ENCODE measurements around the gene DLGAP1.

DLGAP1 gene

DNA sequence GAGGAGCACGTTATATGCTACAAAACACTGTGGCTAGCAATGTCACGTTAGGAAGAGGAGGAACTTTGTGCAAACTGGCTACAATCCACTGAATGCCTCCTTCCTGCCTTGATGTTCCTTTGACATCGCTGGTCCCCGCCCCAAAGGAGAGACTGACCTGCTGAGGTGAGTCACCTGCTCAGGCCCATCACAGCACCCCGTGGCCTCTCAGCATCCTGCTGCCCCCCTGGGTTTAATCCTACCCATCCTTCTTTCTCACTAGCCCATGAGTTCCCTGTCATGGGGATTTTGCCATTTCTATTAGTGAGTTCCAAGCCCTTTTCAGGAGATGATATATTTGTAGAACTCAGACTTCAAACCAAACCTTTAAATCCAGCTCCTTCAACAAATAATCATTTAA is 16.2 kb downstream of the DLGAP1 start:
- H3K36me3 ChIP-seq (ENCODE audit: insufficient read depth, low read length): no peaks in the 10 kb centered on the region
- H3K4me1 ChIP-seq (ENCODE audit: control insufficient read depth, insufficient read depth, low read length, unreplicated experiment): no peaks in the 10 kb centered on the region
- no peaks in the 10 kb centered on the region for H3K79me2 ChIP-seq (ENCODE audit: control insufficient read depth, insufficient read depth, low read length, unreplicated experiment)
- H3K4me3 ChIP-seq (ENCODE audit: low read depth, low read length): no peak overlapping the region
- no peak overlapping the region for H2AFZ ChIP-seq (ENCODE audit: low read length, unreplicated experiment)
- H3K27ac ChIP-seq (ENCODE audit: low read depth, low read length): no peak overlapping the region
- H3K27me3 ChIP-seq (ENCODE audit: insufficient read depth, low read length): no peaks in the 10 kb centered on the region

DNA sequence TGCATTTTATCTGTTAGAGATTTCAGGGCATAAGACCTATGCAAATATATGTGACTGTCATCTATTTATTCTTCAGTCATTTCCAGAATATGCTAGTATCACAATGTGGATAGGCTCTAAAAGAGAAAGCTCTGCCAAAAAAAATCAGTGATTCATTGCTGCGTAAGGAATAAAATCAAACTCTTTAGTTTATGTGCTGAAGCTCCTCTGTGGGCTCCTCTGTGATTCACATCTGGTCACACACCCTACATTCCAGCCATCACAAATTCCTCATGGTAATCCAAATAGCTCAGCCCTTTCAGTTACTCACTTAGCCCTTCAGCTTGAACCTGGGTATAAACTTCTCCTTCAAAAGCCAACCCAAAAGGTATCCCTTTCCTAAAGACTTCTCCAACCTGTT is 21.4 kb downstream of the DLGAP1 start:
- no peak overlapping the region for H3K4me3 ChIP-seq (ENCODE audit: low read depth, low read length)
- no peaks in the 10 kb centered on the region for H3K4me1 ChIP-seq (ENCODE audit: control insufficient read depth, insufficient read depth, low read length, unreplicated experiment)
- H3K36me3 ChIP-seq (ENCODE audit: insufficient read depth, low read length): no peaks in the 10 kb centered on the region
- no peaks in the 10 kb centered on the region for H3K79me2 ChIP-seq (ENCODE audit: control insufficient read depth, insufficient read depth, low read length, unreplicated experiment)
- H2AFZ ChIP-seq (ENCODE audit: low read length, unreplicated experiment): no peak overlapping the region
- H3K27me3 ChIP-seq (ENCODE audit: insufficient read depth, low read length): no peaks in the 10 kb centered on the region
- H3K27ac ChIP-seq (ENCODE audit: low read depth, low read length): no peak overlapping the region

DNA sequence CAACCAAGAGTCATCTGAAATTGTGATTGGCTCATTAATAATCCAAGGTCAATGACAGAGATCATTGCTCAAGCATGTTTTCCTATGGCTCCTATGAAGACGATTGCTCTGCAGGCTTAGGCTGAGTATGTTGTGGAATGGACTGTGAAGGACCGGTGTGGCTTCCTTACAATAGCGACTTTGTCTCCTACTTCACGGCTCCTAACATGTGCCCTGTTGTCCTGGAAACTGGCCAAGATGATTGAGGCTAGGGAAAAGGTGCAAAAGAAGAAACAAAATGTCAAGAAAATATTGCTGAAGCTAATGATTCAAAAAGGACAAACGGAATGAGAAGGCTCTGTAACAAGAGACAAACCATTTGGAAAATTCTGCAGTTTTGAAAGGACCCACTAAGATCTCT is 24.3 kb downstream of the DLGAP1 start:
- no peaks in the 10 kb centered on the region for H3K27me3 ChIP-seq (ENCODE audit: insufficient read depth, low read length)
- H3K27ac ChIP-seq (ENCODE audit: low read depth, low read length): no peak overlapping the region
- H3K4me1 ChIP-seq (ENCODE audit: control insufficient read depth, insufficient read depth, low read length, unreplicated experiment): no peaks in the 10 kb centered on the region
- H3K79me2 ChIP-seq (ENCODE audit: control insufficient read depth, insufficient read depth, low read length, unreplicated experiment): no peaks in the 10 kb centered on the region
- no peaks in the 10 kb centered on the region for H3K36me3 ChIP-seq (ENCODE audit: insufficient read depth, low read length)
- H2AFZ ChIP-seq (ENCODE audit: low read length, unreplicated experiment): no peak overlapping the region
- no peak overlapping the region for H3K4me3 ChIP-seq (ENCODE audit: low read depth, low read length)

DNA sequence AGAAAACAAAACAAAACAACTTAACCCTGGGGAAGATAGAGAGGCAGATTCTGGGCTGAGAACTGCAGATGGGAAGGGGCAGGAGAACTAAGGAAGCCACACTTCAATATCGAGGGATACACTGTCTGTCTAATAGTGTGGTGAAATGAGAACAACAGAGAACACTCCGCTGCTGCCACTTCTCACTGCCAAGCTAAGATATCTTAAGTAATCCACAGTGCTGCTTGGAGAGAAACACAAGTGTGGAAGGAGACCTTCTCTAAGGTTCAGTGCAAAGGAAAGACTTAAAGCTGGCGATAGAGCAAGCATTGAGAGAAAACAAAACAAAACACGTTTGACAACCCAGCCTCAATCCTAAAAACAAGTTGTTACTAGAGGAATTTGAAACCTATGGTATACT is 37.4 kb downstream of the DLGAP1 start:
- no peak overlapping the region for H2AFZ ChIP-seq (ENCODE audit: low read length, unreplicated experiment)
- no peaks in the 10 kb centered on the region for H3K36me3 ChIP-seq (ENCODE audit: insufficient read depth, low read length)
- H3K79me2 ChIP-seq (ENCODE audit: control insufficient read depth, insufficient read depth, low read length, unreplicated experiment): no peaks in the 10 kb centered on the region
- H3K27me3 ChIP-seq (ENCODE audit: insufficient read depth, low read length): no peaks in the 10 kb centered on the region
- no peaks in the 10 kb centered on the region for H3K4me1 ChIP-seq (ENCODE audit: control insufficient read depth, insufficient read depth, low read length, unreplicated experiment)
- H3K27ac ChIP-seq (ENCODE audit: low read depth, low read length): no peak overlapping the region
- no peak overlapping the region for H3K4me3 ChIP-seq (ENCODE audit: low read depth, low read length)

DNA sequence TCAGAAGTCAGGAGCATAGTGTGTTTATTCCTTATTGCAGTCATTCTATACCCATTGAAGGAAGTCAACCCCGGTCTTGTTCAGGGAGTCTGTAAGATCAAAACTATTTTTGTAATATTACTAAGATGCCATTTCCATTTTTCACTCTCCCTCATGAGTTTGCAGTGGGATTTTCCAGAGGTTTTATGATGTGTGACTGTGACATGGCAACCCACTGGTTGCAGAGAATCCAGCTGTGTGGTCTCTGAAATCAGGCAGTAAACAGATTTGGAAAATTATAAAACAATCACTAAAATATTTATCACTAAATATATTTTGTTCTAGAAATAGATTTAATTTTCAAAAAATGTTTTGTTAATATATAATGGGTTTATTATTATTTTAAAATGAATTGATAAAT is 38.1 kb downstream of the DLGAP1 start:
- Histone ChIP-seq H3K36me3 (ENCODE audit: insufficient read depth, low read length) (no peaks in the 10 kb centered on the region), H3K4me1 (ENCODE audit: control insufficient read depth, insufficient read depth, low read length, unreplicated experiment) (no peaks in the 10 kb centered on the region), H2AFZ (ENCODE audit: low read length, unreplicated experiment) (no peak overlapping the region), H3K27ac (ENCODE audit: low read depth, low read length) (no peak overlapping the region), H3K4me3 (ENCODE audit: low read depth, low read length) (no peak overlapping the region), H3K79me2 (ENCODE audit: control insufficient read depth, insufficient read depth, low read length, unreplicated experiment) (no peaks in the 10 kb centered on the region), H3K27me3 (ENCODE audit: insufficient read depth, low read length) (no peaks in the 10 kb centered on the region)

DNA sequence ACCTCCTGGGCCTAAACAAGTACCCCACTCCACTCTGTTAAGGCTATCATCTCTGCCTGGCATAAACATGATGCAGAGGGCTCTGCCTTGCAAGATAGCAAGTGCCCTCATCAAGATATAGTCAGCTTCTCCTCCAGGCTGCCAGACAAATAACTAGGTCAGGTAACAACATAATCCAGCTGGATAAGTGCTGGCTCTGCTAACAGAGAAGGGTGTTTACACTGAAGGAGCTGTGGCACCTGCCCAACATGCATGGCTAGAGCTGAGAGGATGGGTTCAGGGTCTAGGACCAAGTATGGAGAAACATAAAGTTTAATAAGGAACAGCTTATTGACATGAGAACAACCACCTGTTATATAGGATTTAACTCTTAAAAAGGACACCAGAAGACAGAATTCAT is 42.8 kb downstream of the DLGAP1 start:
- no peaks in the 10 kb centered on the region for H3K36me3 ChIP-seq (ENCODE audit: insufficient read depth, low read length)
- no peak overlapping the region for H3K27ac ChIP-seq (ENCODE audit: low read depth, low read length)
- no peaks in the 10 kb centered on the region for H3K27me3 ChIP-seq (ENCODE audit: insufficient read depth, low read length)
- no peaks in the 10 kb centered on the region for H3K4me1 ChIP-seq (ENCODE audit: control insufficient read depth, insufficient read depth, low read length, unreplicated experiment)
- H3K4me3 ChIP-seq (ENCODE audit: low read depth, low read length): no peak overlapping the region
- H3K79me2 ChIP-seq (ENCODE audit: control insufficient read depth, insufficient read depth, low read length, unreplicated experiment): no peaks in the 10 kb centered on the region
- H2AFZ ChIP-seq (ENCODE audit: low read length, unreplicated experiment): no peak overlapping the region

DNA sequence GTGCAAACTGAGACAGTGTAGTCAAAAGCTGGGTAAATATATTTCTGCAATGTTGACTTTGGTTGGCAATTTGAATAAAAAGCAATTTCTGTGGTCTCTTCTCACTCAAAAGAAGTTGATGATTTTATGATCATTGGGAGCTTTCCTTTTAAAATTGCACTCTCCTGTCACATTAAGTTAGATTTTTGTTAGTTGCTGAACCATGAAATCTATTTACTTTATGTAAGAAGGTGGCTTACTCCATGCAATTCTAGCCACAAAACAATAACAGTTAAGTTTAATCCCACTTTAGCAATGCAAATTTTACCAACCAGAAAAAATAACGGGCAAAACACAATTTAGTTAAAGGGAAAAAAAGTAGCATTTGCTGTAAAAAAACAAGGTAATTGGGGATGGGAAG is 48.3 kb downstream of the DLGAP1 start:
- Histone ChIP-seq H3K4me3 (ENCODE audit: low read depth, low read length) (no peak overlapping the region), H3K79me2 (ENCODE audit: control insufficient read depth, insufficient read depth, low read length, unreplicated experiment) (no peaks in the 10 kb centered on the region), H3K36me3 (ENCODE audit: insufficient read depth, low read length) (no peaks in the 10 kb centered on the region), H3K27ac (ENCODE audit: low read depth, low read length) (no peak overlapping the region), H2AFZ (ENCODE audit: low read length, unreplicated experiment) (no peak overlapping the region), H3K4me1 (ENCODE audit: control insufficient read depth, insufficient read depth, low read length, unreplicated experiment) (no peaks in the 10 kb centered on the region), H3K27me3 (ENCODE audit: insufficient read depth, low read length) (no peaks in the 10 kb centered on the region)

DNA sequence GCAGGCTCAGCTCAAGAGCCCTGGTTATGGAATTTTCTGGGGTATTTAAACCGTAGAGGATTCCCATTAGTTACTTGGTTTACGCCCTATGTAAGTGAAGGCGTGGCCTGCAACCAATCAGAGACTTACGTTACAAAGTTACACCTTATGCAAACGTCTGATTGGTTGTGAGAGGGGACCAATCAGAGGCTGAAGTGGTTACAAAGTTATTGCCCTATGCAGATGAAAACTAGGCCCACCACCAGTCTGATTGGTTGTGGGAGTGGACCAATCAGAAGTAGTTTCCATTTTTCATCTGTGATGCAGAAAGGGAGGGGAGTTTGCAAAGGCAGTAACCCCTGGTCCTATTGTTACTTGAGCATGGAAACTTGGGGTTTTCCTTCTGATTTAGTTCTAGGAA is 49.1 kb downstream of the DLGAP1 start:
- no peak overlapping the region for H3K27ac ChIP-seq (ENCODE audit: low read depth, low read length)
- H3K4me3 ChIP-seq (ENCODE audit: low read depth, low read length): no peak overlapping the region
- no peaks in the 10 kb centered on the region for H3K36me3 ChIP-seq (ENCODE audit: insufficient read depth, low read length)
- no peaks in the 10 kb centered on the region for H3K79me2 ChIP-seq (ENCODE audit: control insufficient read depth, insufficient read depth, low read length, unreplicated experiment)
- no peaks in the 10 kb centered on the region for H3K27me3 ChIP-seq (ENCODE audit: insufficient read depth, low read length)
- H2AFZ ChIP-seq (ENCODE audit: low read length, unreplicated experiment): no peak overlapping the region
- no peaks in the 10 kb centered on the region for H3K4me1 ChIP-seq (ENCODE audit: control insufficient read depth, insufficient read depth, low read length, unreplicated experiment)

DNA sequence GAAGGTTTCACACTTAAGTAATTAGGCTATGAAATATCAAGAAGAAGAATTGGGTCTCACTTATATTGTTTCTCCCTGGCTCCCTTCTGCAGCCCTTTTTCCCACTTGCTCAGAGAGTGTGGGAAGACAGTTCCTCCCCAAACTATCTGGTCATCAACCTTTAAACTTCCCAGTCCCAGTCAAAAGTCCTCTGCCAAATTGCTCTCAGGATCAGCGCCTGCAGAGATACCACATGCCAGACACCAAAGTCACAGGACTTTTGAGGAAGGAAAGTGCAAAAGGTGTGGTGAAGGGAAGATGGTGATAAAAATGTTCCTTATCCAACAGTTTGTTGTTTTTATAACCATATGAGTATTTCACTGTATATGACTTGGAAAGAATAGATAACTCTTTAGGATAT is 51.3 kb downstream of the DLGAP1 start:
- no peaks in the 10 kb centered on the region for H3K27me3 ChIP-seq (ENCODE audit: insufficient read depth, low read length)
- H3K27ac ChIP-seq (ENCODE audit: low read depth, low read length): no peak overlapping the region
- H3K4me1 ChIP-seq (ENCODE audit: control insufficient read depth, insufficient read depth, low read length, unreplicated experiment): no peaks in the 10 kb centered on the region
- no peak overlapping the region for H3K4me3 ChIP-seq (ENCODE audit: low read depth, low read length)
- H3K36me3 ChIP-seq (ENCODE audit: insufficient read depth, low read length): no peaks in the 10 kb centered on the region
- H2AFZ ChIP-seq (ENCODE audit: low read length, unreplicated experiment): no peak overlapping the region
- no peaks in the 10 kb centered on the region for H3K79me2 ChIP-seq (ENCODE audit: control insufficient read depth, insufficient read depth, low read length, unreplicated experiment)

DNA sequence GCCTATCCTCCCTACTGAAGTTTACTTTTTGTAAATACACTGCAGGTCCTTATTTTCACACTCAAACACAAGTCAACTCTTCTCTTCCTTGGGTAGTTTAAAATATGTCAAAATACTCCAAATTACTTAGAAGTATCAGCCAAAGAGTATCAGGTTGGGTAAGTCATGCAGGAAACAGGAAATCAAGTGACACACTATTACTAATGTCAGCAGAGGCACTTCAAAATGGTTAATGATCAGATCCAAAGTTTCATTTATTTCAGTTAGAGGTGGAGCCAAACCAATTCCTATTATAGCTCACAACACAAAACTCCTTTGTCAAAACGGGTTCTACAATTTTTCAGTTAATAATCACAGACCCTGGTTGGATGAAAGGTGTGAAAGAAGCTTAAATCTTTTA is 54.2 kb downstream of the DLGAP1 start:
- no peaks in the 10 kb centered on the region for H3K27me3 ChIP-seq (ENCODE audit: insufficient read depth, low read length)
- no peaks in the 10 kb centered on the region for H3K79me2 ChIP-seq (ENCODE audit: control insufficient read depth, insufficient read depth, low read length, unreplicated experiment)
- no peaks in the 10 kb centered on the region for H3K4me1 ChIP-seq (ENCODE audit: control insufficient read depth, insufficient read depth, low read length, unreplicated experiment)
- no peak overlapping the region for H2AFZ ChIP-seq (ENCODE audit: low read length, unreplicated experiment)
- no peak overlapping the region for H3K4me3 ChIP-seq (ENCODE audit: low read depth, low read length)
- H3K27ac ChIP-seq (ENCODE audit: low read depth, low read length): no peak overlapping the region
- no peaks in the 10 kb centered on the region for H3K36me3 ChIP-seq (ENCODE audit: insufficient read depth, low read length)

DNA sequence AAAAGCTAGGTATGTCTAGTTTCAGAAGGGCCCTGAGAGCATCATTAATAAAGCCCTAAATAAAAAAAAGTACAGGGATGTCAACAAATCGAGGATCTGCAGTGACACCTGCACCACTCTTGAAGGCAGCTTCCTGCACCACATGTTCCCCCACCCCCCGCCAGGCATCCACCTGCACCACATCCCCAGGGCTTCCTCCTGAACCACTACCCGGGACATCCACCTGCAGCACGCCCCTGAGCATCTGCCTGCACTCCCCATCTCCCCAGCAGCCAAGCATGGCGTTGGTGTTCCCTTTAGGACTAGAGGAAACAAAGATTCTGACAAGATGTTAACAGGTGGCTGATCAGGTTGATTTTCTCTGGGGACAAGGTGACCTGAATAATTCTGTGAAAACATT is 55.2 kb downstream of the DLGAP1 start:
- Histone ChIP-seq H2AFZ (ENCODE audit: low read length, unreplicated experiment) (no peak overlapping the region), H3K4me1 (ENCODE audit: control insufficient read depth, insufficient read depth, low read length, unreplicated experiment) (no peaks in the 10 kb centered on the region), H3K36me3 (ENCODE audit: insufficient read depth, low read length) (no peaks in the 10 kb centered on the region), H3K79me2 (ENCODE audit: control insufficient read depth, insufficient read depth, low read length, unreplicated experiment) (no peaks in the 10 kb centered on the region), H3K27me3 (ENCODE audit: insufficient read depth, low read length) (no peaks in the 10 kb centered on the region), H3K27ac (ENCODE audit: low read depth, low read length) (no peak overlapping the region), H3K4me3 (ENCODE audit: low read depth, low read length) (no peak overlapping the region)

DNA sequence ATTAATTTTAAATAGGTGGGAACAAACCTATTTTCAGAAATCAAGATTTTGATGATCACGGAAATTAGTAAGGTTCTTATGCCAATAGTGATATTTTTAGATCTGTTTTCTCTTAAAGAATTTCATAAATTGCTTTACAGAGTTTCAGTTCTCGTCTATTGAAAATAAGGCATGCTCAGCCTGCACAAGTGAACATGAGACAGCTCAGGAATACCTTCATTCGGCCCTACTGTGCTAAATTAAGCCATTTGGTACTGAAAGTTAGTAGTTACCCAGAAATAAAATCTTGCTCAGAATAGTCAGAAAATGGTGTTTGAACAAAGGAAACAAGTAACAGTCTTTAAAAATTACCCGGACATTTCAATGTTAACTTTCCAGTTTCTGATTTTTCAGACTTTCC is 60.4 kb downstream of the DLGAP1 start:
- Histone ChIP-seq H3K27ac (ENCODE audit: low read depth, low read length) (no peak overlapping the region), H2AFZ (ENCODE audit: low read length, unreplicated experiment) (no peak overlapping the region), H3K79me2 (ENCODE audit: control insufficient read depth, insufficient read depth, low read length, unreplicated experiment) (no peaks in the 10 kb centered on the region), H3K4me1 (ENCODE audit: control insufficient read depth, insufficient read depth, low read length, unreplicated experiment) (no peaks in the 10 kb centered on the region), H3K4me3 (ENCODE audit: low read depth, low read length) (no peak overlapping the region), H3K36me3 (ENCODE audit: insufficient read depth, low read length) (no peaks in the 10 kb centered on the region), H3K27me3 (ENCODE audit: insufficient read depth, low read length) (no peaks in the 10 kb centered on the region)
